DND-41 (cell line): ENCODE measurements around the gene RAD50.
"Not testable (repeated sequence)": the region's sequence is repeated elsewhere in the genome, so short reads cannot be mapped to it uniquely, and the experiment has no call there.

Experiments used
- ATAC-seq: fragments of 200-7000 bp; cut with Tn5 transposase; 3 replicates; pipeline ENCODE4 v1.9.1; 2021; ENCODE audit warnings: low read depth; ENCODE audit not compliant: insufficient read depth
- DNase-seq: peaks from one replicate; pipeline ENCODE4 v3.0.0-alpha.2; 2020
- H2AFZ ChIP-seq: 2 replicates; pipeline ENCODE4 v1.6.0; 2012; ENCODE audit warnings: low read depth, low read length
- H3K27ac ChIP-seq: 2 replicates; pipeline ENCODE4 v1.5.1; 2012; ENCODE audit warnings: low read length, inconsistent platforms
- H3K27me3 ChIP-seq: fragments of 200-600 bp; sonication (generic); 2 replicates; pipeline ENCODE4 v1.6.0; 2012; ENCODE audit warnings: low read length, mild to moderate bottlenecking, inconsistent platforms; ENCODE audit not compliant: insufficient read depth, poor library complexity
- H3K36me3 ChIP-seq: 2 replicates; pipeline ENCODE4 v1.5.1; 2012; ENCODE audit warnings: low read length, inconsistent platforms; ENCODE audit not compliant: insufficient read depth
- H3K4me1 ChIP-seq: 2 replicates; pipeline ENCODE4 v1.5.1; 2012; ENCODE audit warnings: mild to moderate bottlenecking, low read length; ENCODE audit not compliant: insufficient read depth
- H3K4me2 ChIP-seq: 2 replicates; pipeline ENCODE4 v1.6.0; 2012; ENCODE audit warnings: mild to moderate bottlenecking, moderate library complexity, low read length, inconsistent platforms; ENCODE audit not compliant: insufficient read depth
- H3K4me3 ChIP-seq, 2 experiments: fragments of 200-600 bp in 1 of 2; shearing (Covaris generic) in 1 of 2; 2 replicates each; pipeline ENCODE4 v1.5.1; 2012 to 2016; ENCODE audit warnings: inconsistent platforms in 2 of 2, low read length in 2 of 2, mild to moderate bottlenecking in 2 of 2, low read depth in 1 of 2, moderate library complexity in 1 of 2
- H3K79me2 ChIP-seq: 2 replicates; pipeline ENCODE4 v1.6.0; 2012; ENCODE audit warnings: low read length, inconsistent platforms; ENCODE audit not compliant: insufficient read depth
- H3K9ac ChIP-seq: 2 replicates; pipeline ENCODE4 v1.6.0; 2012; ENCODE audit warnings: low read depth, mild to moderate bottlenecking, inconsistent platforms, low read length, moderate library complexity
- H3K9me3 ChIP-seq: 2 replicates; pipeline ENCODE4 v1.5.1; 2012; ENCODE audit warnings: low read length, moderate library complexity, mild to moderate bottlenecking, inconsistent platforms; ENCODE audit not compliant: insufficient read depth, severe bottlenecking
- H4K20me1 ChIP-seq: 2 replicates; pipeline ENCODE4 v1.6.0; 2012; ENCODE audit warnings: low read length; ENCODE audit not compliant: insufficient read depth
- CTCF ChIP-seq: IDR thresholded peaks from 2 replicates; pipeline ENCODE4 v1.5.1; 2012; ENCODE audit warnings: borderline replicate concordance, low read length, moderate library complexity, mild to moderate bottlenecking; ENCODE audit not compliant: poor library complexity, severe bottlenecking; ENCODE audit errors: extremely low read depth
- EZH2 ChIP-seq: IDR thresholded peaks from 3 replicates; pipeline ENCODE4 v1.6.1; 2012; ENCODE audit warnings: borderline replicate concordance, low read depth, mild to moderate bottlenecking, moderate library complexity, low read length, inconsistent platforms; ENCODE audit not compliant: severe bottlenecking

Gene RAD50

GRCh38 chr5:132556763-132557477 is at the start of gene RAD50:
TSS of gene RAD50 (plus strand) at chr5:132556977. CDS start at chr5:132557325, 348 bp downstream.
- H3K79me2 ChIP-seq: peaks cover 45% of the 10 kb centered on the region
- ATAC-seq (peak; percentile 94), DNase-seq (peak; percentile 94)
- no peaks in the 10 kb centered on the region for H4K20me1 ChIP-seq
- no peaks in the 10 kb centered on the region for H3K27me3 ChIP-seq
- peak within 1 kb of the TSS; percentile 64 for H3K9ac ChIP-seq
- peak within 1 kb of the TSS; percentile 79 for H3K4me2 ChIP-seq
- H3K36me3 ChIP-seq: peaks cover 25% of the 10 kb centered on the region
- TF ChIP-seq EZH2: no peak
- TF ChIP-seq CTCF: no peak
- peaks cover 51% of the 10 kb centered on the region for H3K4me1 ChIP-seq
- H3K27ac ChIP-seq: peak within 1 kb of the TSS; percentile 75
- peak within 1 kb of the TSS; percentile 87 for H2AFZ ChIP-seq
- peak within 1 kb of the TSS; percentile 46 to 71 for H3K4me3 ChIP-seq
- H3K9me3 ChIP-seq: no peaks in the 10 kb centered on the region

DNA sequence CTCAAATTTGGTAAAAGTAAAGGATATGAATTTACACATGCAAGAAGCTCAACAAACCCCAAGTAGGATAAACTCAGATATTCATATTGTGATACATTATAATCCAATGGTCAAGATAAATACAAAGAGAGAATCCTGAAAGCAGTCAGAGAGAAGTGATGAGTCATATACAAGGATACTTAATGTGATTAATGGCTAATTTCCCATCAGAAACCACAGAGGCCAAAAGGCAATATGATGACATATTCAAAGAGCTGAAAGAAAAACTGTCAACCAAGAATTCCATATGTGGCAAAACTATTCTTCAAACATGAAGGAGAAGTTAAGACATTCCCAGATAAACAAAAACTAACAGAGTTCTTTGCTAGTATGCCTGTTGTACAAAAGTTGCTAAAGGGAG is 46.7 kb upstream of the RAD50 start:
- ATAC-seq: no peak
- H2AFZ ChIP-seq: no peak overlapping the region
- H3K4me2 ChIP-seq: no peak overlapping the region
- no peaks in the 10 kb centered on the region for H3K79me2 ChIP-seq
- TF ChIP-seq EZH2 (no peak), CTCF (no peak)
- no peaks in the 10 kb centered on the region for H4K20me1 ChIP-seq
- H3K36me3 ChIP-seq: no peaks in the 10 kb centered on the region
- no peak overlapping the region for H3K27ac ChIP-seq
- no peak for DNase-seq
- peaks cover 10% of the 10 kb centered on the region for H3K9me3 ChIP-seq
- no peaks in the 10 kb centered on the region for H3K4me1 ChIP-seq
- no peak overlapping the region for H3K9ac ChIP-seq
- H3K4me3 ChIP-seq: no peak overlapping the region
- no peaks in the 10 kb centered on the region for H3K27me3 ChIP-seq

DNA sequence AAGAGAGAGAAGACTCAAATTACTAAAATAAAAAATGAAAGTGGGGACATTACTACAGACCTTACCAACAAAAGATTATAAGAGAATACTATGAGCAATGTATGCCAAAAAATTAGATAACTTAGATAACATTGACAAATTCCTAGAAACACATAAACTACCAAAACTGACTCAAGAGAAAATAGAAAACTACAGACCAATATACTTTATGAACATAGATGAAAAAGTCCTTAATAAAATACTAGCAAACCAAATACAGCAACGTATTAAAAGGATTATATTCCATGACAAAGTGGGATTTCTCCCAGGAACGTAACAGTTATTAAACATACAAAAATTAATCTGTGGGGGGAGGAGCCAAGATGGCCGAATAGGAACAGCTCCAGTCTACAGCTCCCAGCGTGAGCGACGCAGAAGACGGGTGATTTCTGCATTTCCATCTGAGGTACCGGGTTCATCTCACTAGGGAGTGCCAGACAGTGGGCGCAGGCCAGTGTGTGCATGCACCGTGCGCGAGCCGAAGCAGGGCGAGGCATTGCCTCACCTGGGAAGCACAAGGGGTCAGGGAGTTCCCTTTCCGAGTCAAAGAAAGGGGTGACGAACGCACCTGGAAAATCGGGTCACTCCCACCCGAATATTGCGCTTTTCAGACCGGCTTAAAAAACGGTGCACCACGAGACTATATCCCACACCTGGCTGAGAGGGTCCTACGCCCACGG is 43.0 kb upstream of the RAD50 start:
- not testable (repeated sequence) for H2AFZ ChIP-seq, H3K4me1 ChIP-seq, ATAC-seq, H3K4me3 ChIP-seq, H3K27ac ChIP-seq, H3K4me2 ChIP-seq, H3K27me3 ChIP-seq, H3K9me3 ChIP-seq, DNase-seq, H3K79me2 ChIP-seq, H4K20me1 ChIP-seq, H3K9ac ChIP-seq, H3K36me3 ChIP-seq

- not testable (repeated sequence) for H3K9me3 ChIP-seq, H3K36me3 ChIP-seq, H3K27ac ChIP-seq, H2AFZ ChIP-seq, H4K20me1 ChIP-seq, DNase-seq, H3K4me2 ChIP-seq, H3K27me3 ChIP-seq, H3K4me3 ChIP-seq, H3K79me2 ChIP-seq, ATAC-seq, H3K9ac ChIP-seq, H3K4me1 ChIP-seq
Measured at GRCh38 chr5:132522067-132522466, 34.7 kb upstream of the RAD50 start.

DNA sequence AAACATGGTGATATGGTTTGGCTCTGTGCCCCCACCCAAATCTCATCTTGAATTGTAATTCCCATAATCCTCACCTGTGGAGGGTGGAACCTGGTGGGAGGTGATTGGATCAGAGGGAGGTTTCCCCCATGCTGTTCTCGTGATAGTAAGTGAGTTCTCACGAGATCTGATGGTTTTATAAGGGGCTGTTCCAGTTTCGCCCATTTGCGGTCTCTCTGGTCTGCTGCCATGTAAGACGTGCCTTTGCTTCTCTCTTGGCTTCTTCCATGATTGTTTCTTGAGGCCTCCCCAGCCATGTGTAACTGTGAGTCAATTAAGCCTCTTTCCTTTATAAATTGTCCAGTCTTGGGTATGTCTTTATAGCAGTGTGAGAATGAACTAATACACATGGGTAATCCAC is 31.9 kb upstream of the RAD50 start:
- not testable (repeated sequence) for H3K9me3 ChIP-seq, H3K4me2 ChIP-seq

More for the DNA sequence above, 31.9 kb upstream of the RAD50 start:
- not testable (repeated sequence) for ATAC-seq, DNase-seq, H3K27ac ChIP-seq, H3K27me3 ChIP-seq, H3K9ac ChIP-seq, H3K36me3 ChIP-seq, H3K4me1 ChIP-seq, H2AFZ ChIP-seq, H3K79me2 ChIP-seq, H3K4me3 ChIP-seq, H4K20me1 ChIP-seq
